B cell (primary cell): ENCODE results near the gene STON2. TPM values are rescaled to one million over a fixed set of nuclear protein-coding genes. Genes with fewer than 3 reads are reported as not detected.

Source experiments
- ATAC-seq: fragments of 200-7000 bp; cut with Tn5 transposase; one replicate; pipeline ENCODE4 v1.10.0; 2021; ENCODE audit warnings: low read depth, mild to moderate bottlenecking, moderate number of reproducible peaks, moderate library complexity
- CTCF ChIA-PET: fragments of 350-600 bp; sonication (Branson Sonifier 250); formaldehyde crosslinking; loops from one replicate; lab custom pipeline; 2021; ENCODE audit warnings: antibody characterized with exemption, inconsistent platforms; lab: Charles Lee
- POLR2A ChIA-PET: fragments of 350-600 bp; sonication (Branson Sonifier 250); formaldehyde crosslinking; loops from one replicate; lab custom pipeline; 2021; ENCODE audit warnings: antibody characterized with exemption; lab: Charles Lee
- DNase-seq: peaks from one replicate; pipeline ENCODE4 v3.0.0; 2013
- H2AFZ ChIP-seq: 2 replicates; pipeline ENCODE4 v1.6.1; 2012; ENCODE audit warnings: mild to moderate bottlenecking, low read depth, low read length; ENCODE audit not compliant: insufficient read depth, poor library complexity, severe bottlenecking
- H3K27ac ChIP-seq, 2 donors: 1 replicate in 1 of 2; 2 replicates in 1 of 2; pipeline ENCODE4 v1.5.1; 2012 to 2013; ENCODE audit warnings: low read length in 2 of 2, mild to moderate bottlenecking in 2 of 2, moderate library complexity in 1 of 2
- H3K27me3 ChIP-seq, 4 experiments: fragments of 200-600 bp in 1 of 4; sonication (generic) in 1 of 4; replicated peaks in 1 of 4; 1 replicate in 2 of 4; 2 replicates in 2 of 4; pipeline versions ENCODE4 v1.6.1 to v1.7.0; 2013 to 2016; ENCODE audit warnings: low read length in 3 of 4, mild to moderate bottlenecking in 2 of 4, mixed read lengths in 1 of 4, moderate library complexity in 1 of 4; ENCODE audit not compliant: insufficient read depth in 4 of 4, control insufficient read depth in 3 of 4; ENCODE audit errors: control extremely low read depth in 1 of 4
- H3K36me3 ChIP-seq, 2 experiments: replicated peaks in 1 of 2; 1 replicate in 1 of 2; 2 replicates in 1 of 2; pipeline versions ENCODE4 v1.6.1 to v1.7.1; 2013; ENCODE audit warnings: low read length in 1 of 2; ENCODE audit not compliant: insufficient read depth in 2 of 2, control insufficient read depth in 1 of 2; ENCODE audit errors: control extremely low read depth in 1 of 2, extremely low read depth in 1 of 2
- H3K4me1 ChIP-seq, 2 donors: fragments of 200-600 bp in 1 of 2; sonication (generic) in 1 of 2; 1 replicate in 1 of 2; 2 replicates in 1 of 2; pipeline versions ENCODE4 v1.5.1 to v1.6.1; 2013 to 2017; ENCODE audit warnings: low read length in 2 of 2; ENCODE audit not compliant: control insufficient read depth in 2 of 2, insufficient read depth in 2 of 2
- H3K4me2 ChIP-seq: replicated peaks from 2 replicates; pipeline ENCODE3; 2012; ENCODE audit warnings: mild to moderate bottlenecking, low read depth, low read length; ENCODE audit not compliant: poor library complexity, severe bottlenecking
- H3K4me3 ChIP-seq, 5 experiments: fragments of 200-600 bp in 1 of 5; sonication (generic) in 1 of 5; 1 replicate in 3 of 5; 2 replicates in 2 of 5; pipeline versions ENCODE4 v1.5.1 to v1.7.0; 2011 to 2016; ENCODE audit warnings: low read length in 4 of 5, mild to moderate bottlenecking in 4 of 5, low read depth in 2 of 5, control low read depth in 1 of 5, moderate library complexity in 1 of 5; ENCODE audit not compliant: insufficient read depth in 1 of 5; ENCODE audit errors: control extremely low read depth in 1 of 5, extremely low read depth in 1 of 5
- H3K79me2 ChIP-seq: fragments of 200-600 bp; sonication (generic); one replicate; pipeline ENCODE4 v1.6.0; 2016; ENCODE audit warnings: low read length; ENCODE audit not compliant: control insufficient read depth, insufficient read depth
- H3K9ac ChIP-seq: fragments of 200-600 bp; sonication (generic); 2 replicates; pipeline ENCODE4 v1.6.1; 2017; ENCODE audit warnings: mild to moderate bottlenecking, low read length, moderate library complexity
- H3K9me3 ChIP-seq, 3 donors: one replicate each; pipeline versions ENCODE4 v1.6.1 to v1.7.1; 2013; ENCODE audit warnings: low read length in 2 of 3; ENCODE audit not compliant: control insufficient read depth in 2 of 3, insufficient read depth in 1 of 3; ENCODE audit errors: control extremely low read depth in 1 of 3
- H4K20me1 ChIP-seq: 2 replicates; pipeline ENCODE4 v1.6.0; 2012; ENCODE audit warnings: mild to moderate bottlenecking, low read length; ENCODE audit not compliant: insufficient read depth, control insufficient read depth, poor library complexity, severe bottlenecking
- H3K27ac Mint-ChIP-seq: one replicate; pipeline ENCODE4 v1.8.0; 2021; ENCODE audit warnings: mixed read lengths
- H3K27me3 Mint-ChIP-seq: one replicate; pipeline ENCODE4 v1.8.0; 2021; ENCODE audit warnings: mixed read lengths
- H3K4me1 Mint-ChIP-seq: one replicate; pipeline ENCODE4 v1.8.0; 2021; ENCODE audit warnings: mixed read lengths
- H3K4me3 Mint-ChIP-seq: one replicate; pipeline ENCODE4 v1.8.0; 2021; ENCODE audit warnings: mixed read lengths
- H3K9me3 Mint-ChIP-seq: one replicate; pipeline ENCODE4 v1.8.0; 2022; ENCODE audit warnings: mixed read lengths; ENCODE audit not compliant: insufficient read depth
- CTCF ChIP-seq: fragments of 200-600 bp; IDR thresholded peaks from one replicate; pipeline ENCODE4 v1.8.0; 2022; ENCODE audit warnings: antibody characterized with exemption, mild to moderate bottlenecking
- EZH2 ChIP-seq: IDR thresholded peaks from 2 replicates; pipeline ENCODE4 v1.6.1; 2012; ENCODE audit warnings: borderline replicate concordance, low read depth, mild to moderate bottlenecking, moderate library complexity, low read length; ENCODE audit not compliant: insufficient read depth, poor library complexity, severe bottlenecking
- WGBS: methylation state at CpG from one replicate; pipeline ENCODE4 v1.1.5; 2013; ENCODE audit warnings: missing lambda C conversion rate; ENCODE audit not compliant: insufficient coverage; 5-methylcytosine and 5-hydroxymethylcytosine counted together
- intact Hi-C: fragments of 100-400 bp; cut with micrococcal nuclease; formaldehyde crosslinking; loops from one replicate; pipeline ENCODE4 v1.10.0; 2022
- polyA plus RNA-seq: library from polyadenylated mRNA; depleted of rRNA; stranded (reverse); fragments of >200 nt; gene quantifications from 2 replicates; pipeline ENCODE4 v1.2.3, GENCODE V29; 2012
- total RNA-seq, 2 donors: library from RNA; stranded (reverse); fragments of 120-200 nt in 1 of 2; gene quantifications; 1 replicate in 1 of 2; 2 replicates in 1 of 2; pipeline versions ENCODE4 v1.2.3 to v1.2.4, GENCODE V29; 2013 to 2022

Gene STON2
- total and polyA plus RNA-seq, 2 donors (not counting 1 experiment from before 2014, with no cell fraction given), result 0.03 TPM; not detected in 1

- Mint-ChIP-seq H3K9me3 (no peaks in the 10 kb centered on the region), H3K4me1 (peaks cover 8% of the 10 kb centered on the region), H3K4me3 (no peak overlapping the region), H3K27me3 (peaks cover 73% of the 10 kb centered on the region), H3K27ac (no peak overlapping the region)
- Histone ChIP-seq H3K27me3 (peaks cover 0 to 22% (median 21%) of the 10 kb centered on the region in 4 experiments), H2AFZ (no peak overlapping the region), H4K20me1 (no peaks in the 10 kb centered on the region), H3K4me2 (no peak overlapping the region), H3K4me1 (peaks cover 3% of the 10 kb centered on the region in 2 donors), H3K36me3 (no peaks in the 10 kb centered on the region), H3K9ac (no peak overlapping the region), H3K9me3 (peaks cover 0 to 1% (median 0%) of the 10 kb centered on the region in 3 donors), H3K4me3 (no peak overlapping the region), H3K27ac (no peak overlapping the region), H3K79me2 (no peaks in the 10 kb centered on the region)
- ChIA-PET CTCF (no interaction called here), POLR2A (no interaction called here)
- 82% methylated on average over 3 of the region's 5 CpGs for WGBS
- intact Hi-C loops, result no loop called here
- ATAC-seq (no peak), DNase-seq (no peak)
- TF ChIP-seq CTCF (no peak), EZH2 (no peak)
Observed at GRCh38 chr14:81441626-81442134, 41.6 kb upstream of the STON2 start.

- H3K27ac ChIP-seq, result no peak overlapping the region
- H3K4me1 Mint-ChIP-seq, result peaks cover 14% of the 10 kb centered on the region
- no peaks in the 10 kb centered on the region for H3K79me2 ChIP-seq
- no peak overlapping the region for H3K4me2 ChIP-seq
- H4K20me1 ChIP-seq, result no peaks in the 10 kb centered on the region
- WGBS, result 83% methylated on average over 1 of the region's 3 CpGs
- H3K4me3 Mint-ChIP-seq, result no peak overlapping the region
- H3K27ac Mint-ChIP-seq, result no peak overlapping the region
- H3K4me1 ChIP-seq, result peaks cover 14 to 15% of the 10 kb centered on the region in 2 donors
- CTCF ChIA-PET, result interaction anchor here (0.7 kb wide), 1 partner anchor 500 kb away, joined by 4 read pairs; no protein-coding TSS in a partner anchor
- ATAC-seq (no peak), DNase-seq (no peak)
- H3K4me3 ChIP-seq, result no peak overlapping the region
- H3K27me3 ChIP-seq, result peaks cover 0 to 32% (median 28%) of the 10 kb centered on the region in 4 experiments
- no peak overlapping the region for H3K9ac ChIP-seq
- intact Hi-C loops, result no loop called here
- peaks cover 75% of the 10 kb centered on the region for H3K27me3 Mint-ChIP-seq
- H3K9me3 Mint-ChIP-seq, result no peaks in the 10 kb centered on the region
- TF ChIP-seq EZH2 (no peak), CTCF (no peak)
- POLR2A ChIA-PET, result no interaction called here
- no peak overlapping the region for H2AFZ ChIP-seq
- no peaks in the 10 kb centered on the region for H3K36me3 ChIP-seq
- peaks cover 0 to 11% (median 0%) of the 10 kb centered on the region in 3 donors for H3K9me3 ChIP-seq
Observed at GRCh38 chr14:81440041-81440440, 39.9 kb upstream of the STON2 start.
